Liver (tissue), 9 donors: ENCODE data around the gene PAK1. TPM values are rescaled to one million over a fixed set of nuclear protein-coding genes. Genes with fewer than 3 reads are reported as not detected.

Source experiments
- DNase-seq: peaks from one replicate; pipeline ENCODE4 v3.0.0-alpha.2; 2017; ENCODE audit warnings: low spot score
- H3K27ac ChIP-seq, 2 donors: one replicate each; pipeline ENCODE4 v1.7.0; 2013; ENCODE audit warnings: inconsistent platforms in 2 of 2, low read length in 2 of 2, control low read depth in 1 of 2, low read depth in 1 of 2, mild to moderate bottlenecking in 1 of 2
- H3K27me3 ChIP-seq, 4 donors: one replicate each; pipeline versions ENCODE4 v1.6.1 to v1.7.0; 2013; ENCODE audit warnings: low read length in 3 of 4, inconsistent platforms in 1 of 4, mild to moderate bottlenecking in 1 of 4, moderate library complexity in 1 of 4; ENCODE audit not compliant: control insufficient read depth in 4 of 4, insufficient read depth in 4 of 4
- H3K36me3 ChIP-seq, 4 donors: one replicate each; pipeline versions ENCODE4 v1.6.1 to v1.7.0; 2013; ENCODE audit warnings: low read length in 3 of 4, mild to moderate bottlenecking in 3 of 4, low read depth in 1 of 4, moderate library complexity in 1 of 4; ENCODE audit not compliant: control insufficient read depth in 4 of 4, insufficient read depth in 3 of 4
- H3K4me1 ChIP-seq, 4 donors: one replicate each; pipeline versions ENCODE4 v1.6.1 to v1.7.0; 2013; ENCODE audit warnings: low read length in 3 of 4, mild to moderate bottlenecking in 3 of 4, moderate library complexity in 1 of 4; ENCODE audit not compliant: control insufficient read depth in 4 of 4, insufficient read depth in 4 of 4
- H3K4me3 ChIP-seq, 3 donors: one replicate each; pipeline versions ENCODE4 v1.6.1 to v1.7.0; 2013; ENCODE audit warnings: low read length in 3 of 3, control low read depth in 1 of 3, low read depth in 1 of 3, mild to moderate bottlenecking in 1 of 3
- H3K9ac ChIP-seq, 2 donors: one replicate each; pipeline ENCODE4 v1.7.0; 2013; ENCODE audit warnings: low read length in 2 of 2, mild to moderate bottlenecking in 2 of 2, moderate library complexity in 2 of 2, control low read depth in 1 of 2, low read depth in 1 of 2
- H3K9me3 ChIP-seq, 4 donors: one replicate each; pipeline versions ENCODE4 v1.6.1 to v1.7.0; 2013; ENCODE audit warnings: low read length in 3 of 4; ENCODE audit not compliant: control insufficient read depth in 4 of 4
- CTCF ChIP-seq: fragments of 150-350 bp; IDR thresholded peaks from 2 replicates; pipeline ENCODE4 v1.5.1; 2017; ENCODE audit warnings: improper control_type of control experiment, low read depth, low read length; ENCODE audit not compliant: missing input control
- EGR1 ChIP-seq, 2 donors: IDR thresholded peaks; 2 replicates each; pipeline ENCODE4 v1.6.1; 2016 to 2018; ENCODE audit warnings: antibody characterized with exemption in 2 of 2, low read depth in 2 of 2
- FOXA1 ChIP-seq: IDR thresholded peaks from 2 replicates; pipeline ENCODE4 v1.6.1; 2016; ENCODE audit warnings: antibody characterized with exemption
- GABPA ChIP-seq, 2 donors: IDR thresholded peaks in 1 of 2; conservative IDR thresholded peaks in 1 of 2; 2 replicates each; pipeline ENCODE4 v1.6.1; 2016; ENCODE audit warnings: antibody characterized with exemption in 2 of 2, mild to moderate bottlenecking in 1 of 2, moderate library complexity in 1 of 2
- HNF4A ChIP-seq, 2 donors: conservative IDR thresholded peaks; 2 replicates each; pipeline ENCODE4 v1.6.1; 2016; ENCODE audit warnings: antibody characterized with exemption in 2 of 2, mild to moderate bottlenecking in 2 of 2
- HNF4G ChIP-seq: IDR thresholded peaks from 2 replicates; pipeline ENCODE4 v1.6.1; 2016; ENCODE audit warnings: antibody characterized with exemption
- JUND ChIP-seq, 2 donors: IDR thresholded peaks; 2 replicates each; pipeline ENCODE4 v1.6.1; 2016; ENCODE audit warnings: antibody characterized with exemption in 2 of 2
- RAD21 ChIP-seq, 2 donors: IDR thresholded peaks; 2 replicates each; pipeline ENCODE4 v1.6.1; 2016; ENCODE audit warnings: antibody characterized with exemption in 2 of 2, mild to moderate bottlenecking in 2 of 2
- REST ChIP-seq: IDR thresholded peaks from 2 replicates; pipeline ENCODE4 v1.6.1; 2016; ENCODE audit warnings: antibody characterized with exemption, mild to moderate bottlenecking
- RXRA ChIP-seq, 2 donors: IDR thresholded peaks; 2 replicates each; pipeline ENCODE4 v1.6.1; 2017 to 2018; ENCODE audit warnings: antibody characterized with exemption in 2 of 2, mild to moderate bottlenecking in 1 of 2
- SP1 ChIP-seq: IDR thresholded peaks from 2 replicates; pipeline ENCODE4 v1.6.1; 2018; ENCODE audit warnings: antibody characterized with exemption, mild to moderate bottlenecking
- TAF1 ChIP-seq: conservative IDR thresholded peaks from 2 replicates; pipeline ENCODE4 v1.6.1; 2016; ENCODE audit warnings: antibody characterized with exemption, mild to moderate bottlenecking
- YY1 ChIP-seq: IDR thresholded peaks from 2 replicates; pipeline ENCODE4 v1.6.1; 2016; ENCODE audit warnings: antibody characterized with exemption, mild to moderate bottlenecking
- WGBS: extraction: QIAGEN DNeasy Blood & Tissue Kit; methylation state at CpG from one replicate; pipeline ENCODE4 v1.1.7; 2013; 5-methylcytosine and 5-hydroxymethylcytosine counted together
- polyA plus RNA-seq, 2 donors: library from polyadenylated mRNA; stranded (reverse) in 1 of 2; unstranded in 1 of 2; fragments of 200-250 nt in 1 of 2; fragments of >200 nt in 1 of 2; fragmentation: Nextera tagmentation in 1 of 2; extraction: Ambion mirVana in 1 of 2; gene quantifications; one replicate each; pipeline versions ENCODE4 v1.2.1 to v1.2.3, GENCODE V29; 2013 to 2015
- total RNA-seq, 2 donors: library from RNA; depleted of rRNA; stranded (reverse); fragments of >200 nt; gene quantifications; one replicate each; pipeline ENCODE4 v1.2.3, GENCODE V29; 2014
- TF ChIP-seq, protein P1 (sequence below): IDR thresholded peaks from 2 replicates; pipeline ENCODE4 v1.6.1; 2016; ENCODE audit warnings: antibody characterized with exemption
- TF ChIP-seq, protein P2 (sequence below): IDR thresholded peaks from 2 replicates; pipeline ENCODE4 v1.6.1; 2016; ENCODE audit warnings: antibody characterized with exemption
- donor health status: healthy.
- donor health status: healthy.
- donor health status: healthy.
- donor health status: healthy.
- donor health status: healthy.

Gene PAK1
- total and polyA plus RNA-seq, 4 donors, result 3.6 to 24.9 (median 7.4) TPM

GRCh38 chr11:77299528-77299993, 174.3 kb downstream of the PAK1 start:
- Histone ChIP-seq H3K27me3 (no peaks in the 10 kb centered on the region), H3K36me3 (no peaks in the 10 kb centered on the region), H3K9me3 (no peaks in the 10 kb centered on the region), H3K27ac (no peak overlapping the region), H3K4me3 (no peak overlapping the region), H3K9ac (no peak overlapping the region), H3K4me1 (no peaks in the 10 kb centered on the region)
- no peak for TF ChIP-seq RAD21 (IDR thresholded peaks at IDR 0.05)
- no peak for TF ChIP-seq JUND (IDR thresholded peaks at IDR 0.05)
- no peak for TF ChIP-seq HNF4G
- no peak for TF ChIP-seq REST
- no peak for TF ChIP-seq GABPA (IDR thresholded peaks at IDR 0.05 in 1 of 2, conservative IDR thresholded peaks at IDR 0.05 in 1 of 2)
- no peak for TF ChIP-seq HNF4A (conservative IDR thresholded peaks at IDR 0.05)
- TF ChIP-seq YY1, result no peak
- TF ChIP-seq, protein P1, sequence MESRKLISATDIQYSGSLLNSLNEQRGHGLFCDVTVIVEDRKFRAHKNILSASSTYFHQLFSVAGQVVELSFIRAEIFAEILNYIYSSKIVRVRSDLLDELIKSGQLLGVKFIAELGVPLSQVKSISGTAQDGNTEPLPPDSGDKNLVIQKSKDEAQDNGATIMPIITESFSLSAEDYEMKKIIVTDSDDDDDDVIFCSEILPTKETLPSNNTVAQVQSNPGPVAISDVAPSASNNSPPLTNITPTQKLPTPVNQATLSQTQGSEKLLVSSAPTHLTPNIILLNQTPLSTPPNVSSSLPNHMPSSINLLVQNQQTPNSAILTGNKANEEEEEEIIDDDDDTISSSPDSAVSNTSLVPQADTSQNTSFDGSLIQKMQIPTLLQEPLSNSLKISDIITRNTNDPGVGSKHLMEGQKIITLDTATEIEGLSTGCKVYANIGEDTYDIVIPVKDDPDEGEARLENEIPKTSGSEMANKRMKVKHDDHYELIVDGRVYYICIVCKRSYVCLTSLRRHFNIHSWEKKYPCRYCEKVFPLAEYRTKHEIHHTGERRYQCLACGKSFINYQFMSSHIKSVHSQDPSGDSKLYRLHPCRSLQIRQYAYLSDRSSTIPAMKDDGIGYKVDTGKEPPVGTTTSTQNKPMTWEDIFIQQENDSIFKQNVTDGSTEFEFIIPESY, result no peak
- TF ChIP-seq TAF1, result no peak
- TF ChIP-seq, protein P2, sequence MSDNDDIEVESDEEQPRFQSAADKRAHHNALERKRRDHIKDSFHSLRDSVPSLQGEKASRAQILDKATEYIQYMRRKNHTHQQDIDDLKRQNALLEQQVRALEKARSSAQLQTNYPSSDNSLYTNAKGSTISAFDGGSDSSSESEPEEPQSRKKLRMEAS, result no peak
- no peak for TF ChIP-seq SP1
- no peak for TF ChIP-seq FOXA1
- no peak for TF ChIP-seq RXRA (IDR thresholded peaks at IDR 0.05)
- TF ChIP-seq CTCF, result no peak
- no peak for TF ChIP-seq EGR1 (IDR thresholded peaks at IDR 0.05; ENCODE audit: low read depth in 2 of 2)
- WGBS, result 54% methylated on average over 2 of the region's 2 CpGs
- DNase-seq, result no peak

DNA sequence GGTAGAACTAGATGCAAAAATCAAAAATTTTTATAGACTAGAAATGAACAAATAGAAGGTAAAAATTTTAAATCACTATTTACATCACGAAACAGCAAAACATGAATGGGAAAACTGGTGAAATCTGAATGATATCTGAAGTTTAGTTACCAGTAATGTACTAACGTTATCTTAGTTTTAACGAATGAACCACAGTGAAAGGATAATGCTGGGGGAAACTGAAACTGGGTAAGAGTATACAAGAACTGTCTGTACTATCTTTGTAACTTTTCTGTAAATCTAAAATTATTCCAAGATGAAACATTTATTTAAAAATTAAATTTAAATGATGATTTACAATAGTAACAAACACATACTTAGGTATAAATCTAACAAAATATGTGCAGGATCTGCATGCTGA, 179.9 kb downstream of the PAK1 start:
- Histone ChIP-seq H3K36me3 (no peaks in the 10 kb centered on the region), H3K9ac (no peak overlapping the region), H3K27ac (no peak overlapping the region), H3K9me3 (no peaks in the 10 kb centered on the region), H3K4me1 (no peaks in the 10 kb centered on the region), H3K27me3 (no peaks in the 10 kb centered on the region), H3K4me3 (no peak overlapping the region)
- DNase-seq, result no peak
- no peak for TF ChIP-seq SP1
- 91% methylated on average over 3 of the region's 3 CpGs for WGBS
